SHP77 treated with DMSO at 0.1 percent for 48 hours (cell line): ENCODE results near the gene HMGXB4.
A peak's percentile ranks its signal among the peaks of the same experiment; 100 is the strongest.

Source experiments
- DNase-seq: peaks from one replicate; lab custom pipeline; 2025; lab: John Stamatoyannopoulos, UW

The HMGXB4 gene

GRCh38 chr22:35310556-35311550 lies 53.6 kb downstream of the HMGXB4 start:
- DNase-seq: no peak

GRCh38 chr22:35311551-35311999 lies 54.3 kb downstream of the HMGXB4 start:
- DNase-seq: no peak

GRCh38 chr22:35312198-35313059 lies 55.1 kb downstream of the HMGXB4 start:
- peak; percentile 67 for DNase-seq

GRCh38 chr22:35313311-35314121 lies 56.2 kb downstream of the HMGXB4 start:
- DNase-seq: peak; percentile 75

GRCh38 chr22:35314161-35314942 lies 57.1 kb downstream of the HMGXB4 start:
- peak; percentile 47 for DNase-seq

GRCh38 chr22:35315141-35315854 lies 58.0 kb downstream of the HMGXB4 start:
- no peak for DNase-seq

GRCh38 chr22:35315855-35316745 lies 58.8 kb downstream of the HMGXB4 start:
- peak; percentile 79 for DNase-seq

- DNase-seq: no peak
Observed at GRCh38 chr22:35316751-35317150, 59.5 kb downstream of the HMGXB4 start.

- no peak for DNase-seq
Observed at GRCh38 chr22:35317680-35318290, 60.5 kb downstream of the HMGXB4 start.

- DNase-seq: no peak
Observed at GRCh38 chr22:35318346-35319215, 61.3 kb downstream of the HMGXB4 start.

- DNase-seq: no peak
Observed at GRCh38 chr22:35319244-35319985, 62.1 kb downstream of the HMGXB4 start.

- no peak for DNase-seq
Observed at GRCh38 chr22:35322126-35322525, 64.8 kb downstream of the HMGXB4 start.

GRCh38 chr22:35322893-35323292 lies 65.6 kb downstream of the HMGXB4 start:
- DNase-seq: no peak

GRCh38 chr22:35323305-35323704 lies 66.0 kb downstream of the HMGXB4 start:
- DNase-seq: no peak

GRCh38 chr22:35324067-35324466 lies 66.8 kb downstream of the HMGXB4 start:
- no peak for DNase-seq

GRCh38 chr22:35324762-35325161 lies 67.5 kb downstream of the HMGXB4 start:
- no peak for DNase-seq

- no peak for DNase-seq
Observed at GRCh38 chr22:35325209-35325608, 67.9 kb downstream of the HMGXB4 start.
